GM21825 (cell line): ENCODE data around the gene EPB41L2.

Experiments
- ATAC-seq: cut with Tn5 transposase; IDR thresholded peaks from one replicate; pipeline ENCODE4 v1.9.1; 2021; ENCODE audit warnings: mild to moderate bottlenecking, moderate library complexity; ENCODE audit not compliant: unreplicated experiment

EPB41L2 gene

GRCh38 chr6:130980310-130981032 is 82.6 kb downstream of the EPB41L2 start:
- no peak for ATAC-seq

GRCh38 chr6:130978660-130979396 is 84.2 kb downstream of the EPB41L2 start:
- no peak for ATAC-seq

- no peak for ATAC-seq
These were observed 84.9 kb downstream of the EPB41L2 start for GRCh38 chr6:130978180-130978579.

- no peak for ATAC-seq
These were observed 87.7 kb downstream of the EPB41L2 start for GRCh38 chr6:130975325-130975724.

GRCh38 chr6:130973521-130974277 is 89.3 kb downstream of the EPB41L2 start:
- no peak for ATAC-seq

GRCh38 chr6:130971504-130971903 is 91.5 kb downstream of the EPB41L2 start:
- ATAC-seq, result no peak

- no peak for ATAC-seq
These were observed 92.1 kb downstream of the EPB41L2 start for GRCh38 chr6:130970839-130971410.

GRCh38 chr6:130969791-130970491 is 93.1 kb downstream of the EPB41L2 start:
- no peak for ATAC-seq

- ATAC-seq, result no peak
These were observed 93.9 kb downstream of the EPB41L2 start for GRCh38 chr6:130969166-130969565.

GRCh38 chr6:130968476-130968875 is 94.6 kb downstream of the EPB41L2 start:
- ATAC-seq, result no peak

GRCh38 chr6:130967502-130968445 is 95.3 kb downstream of the EPB41L2 start:
- no peak for ATAC-seq

GRCh38 chr6:130966344-130966980 is 96.6 kb downstream of the EPB41L2 start:
- no peak for ATAC-seq

GRCh38 chr6:130965656-130966055 is 97.4 kb downstream of the EPB41L2 start:
- no peak for ATAC-seq

GRCh38 chr6:130964808-130965604 is 98.0 kb downstream of the EPB41L2 start:
- ATAC-seq, result no peak

GRCh38 chr6:130964289-130964688 is 98.8 kb downstream of the EPB41L2 start:
- ATAC-seq, result no peak

- ATAC-seq, result no peak
These were observed 100.1 kb downstream of the EPB41L2 start for GRCh38 chr6:130962966-130963365.

- ATAC-seq, result no peak
These were observed 101.9 kb downstream of the EPB41L2 start for GRCh38 chr6:130961148-130961547.

- ATAC-seq, result no peak
These were observed 103.1 kb downstream of the EPB41L2 start for GRCh38 chr6:130959951-130960350.
